ENCODE measurements around the gene MCM8.
"Not testable (repeated sequence)": the region's sequence is repeated elsewhere in the genome, so short reads cannot be mapped to it uniquely, and the experiment has no call there.

The MCM8 gene

DNA sequence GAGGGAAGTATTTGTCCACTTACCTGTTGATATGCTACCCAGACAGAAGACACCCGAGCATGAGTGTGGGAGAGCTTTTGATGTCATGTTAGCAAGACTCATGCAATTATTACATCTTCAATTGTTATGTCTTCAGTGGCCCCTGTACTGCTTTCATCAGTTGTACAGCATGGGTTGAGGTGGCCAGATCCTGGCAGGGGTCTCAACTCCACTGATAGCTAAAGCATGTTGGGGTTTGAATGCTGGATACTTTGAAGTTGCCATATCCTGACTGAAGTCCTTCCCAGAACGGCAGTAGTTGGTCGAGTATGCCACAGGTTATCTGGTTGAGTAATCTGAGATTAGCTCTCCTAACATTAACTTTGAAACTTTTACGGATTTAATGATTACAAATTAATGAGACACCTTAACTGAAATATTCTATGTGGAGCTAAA is 56.7 kb downstream of the MCM8 start:
- DNase-seq, result no peak

DNA sequence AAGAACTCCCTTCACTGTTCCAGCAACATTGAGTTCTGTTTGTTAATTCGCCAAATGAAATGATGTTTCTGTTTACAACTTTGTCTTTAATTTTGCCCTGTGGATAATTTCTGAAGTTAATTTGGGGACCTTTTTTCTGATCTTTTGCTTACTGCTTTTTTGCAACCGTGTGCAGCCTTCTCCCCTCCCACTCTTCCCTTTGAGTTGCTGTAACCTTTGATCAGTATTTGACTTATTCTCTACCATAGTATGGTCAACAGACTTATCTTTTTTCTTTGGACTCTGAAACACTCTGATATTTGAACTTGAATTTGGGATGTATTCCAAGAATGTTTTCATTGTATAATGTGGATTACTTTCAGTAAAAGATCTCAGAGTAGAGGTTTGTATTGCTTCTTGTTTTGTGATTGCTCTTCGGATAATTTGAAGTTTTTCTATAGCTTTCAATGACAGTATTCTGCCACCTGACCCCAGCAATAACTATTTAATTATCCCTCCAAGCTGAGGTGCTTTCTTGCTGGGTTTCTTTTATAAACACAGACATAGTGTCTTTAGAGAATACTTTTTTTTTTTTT is 57.2 kb downstream of the MCM8 start:
- no peak for DNase-seq

DNA sequence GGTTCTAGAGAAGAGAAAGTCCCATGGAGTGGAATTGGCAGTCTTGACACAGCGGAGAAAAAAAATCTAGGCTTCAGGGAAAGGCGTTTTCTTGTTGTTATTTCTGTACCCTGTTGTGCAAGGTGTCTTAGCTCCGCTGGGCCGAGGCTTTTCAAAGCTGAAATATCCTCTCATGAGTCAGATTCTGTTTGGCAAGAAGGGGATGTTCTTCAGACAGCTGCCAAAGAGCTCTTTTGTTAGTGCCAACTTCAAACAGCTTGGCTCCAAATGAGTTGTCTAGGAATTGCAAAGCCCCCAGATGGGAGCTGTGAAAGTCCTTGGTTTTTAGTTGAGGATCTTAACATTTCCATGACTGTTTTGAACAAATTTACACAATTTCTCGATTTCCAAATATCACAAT is 57.8 kb downstream of the MCM8 start:
- DNase-seq, result no peak

DNA sequence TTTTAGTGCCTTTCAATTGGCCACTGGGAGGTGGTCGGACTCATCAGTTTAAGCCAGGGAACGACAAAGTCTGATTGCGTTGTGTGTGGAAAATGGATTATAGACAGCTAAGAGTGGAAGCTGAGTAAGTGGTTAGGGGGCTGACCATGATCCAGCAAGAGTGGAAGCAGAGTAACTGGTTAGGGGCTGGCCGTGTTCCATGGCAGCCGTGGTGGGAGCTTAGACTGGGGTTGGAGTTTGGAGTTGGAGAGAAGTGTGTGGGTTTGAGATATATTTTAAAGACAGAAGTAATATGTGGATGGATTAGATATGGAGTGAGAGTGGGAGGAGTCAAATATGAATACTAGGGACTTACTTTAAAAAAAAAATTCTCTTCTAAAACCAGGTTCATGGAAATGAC is 61.7 kb downstream of the MCM8 start:
- no peak for DNase-seq

DNA sequence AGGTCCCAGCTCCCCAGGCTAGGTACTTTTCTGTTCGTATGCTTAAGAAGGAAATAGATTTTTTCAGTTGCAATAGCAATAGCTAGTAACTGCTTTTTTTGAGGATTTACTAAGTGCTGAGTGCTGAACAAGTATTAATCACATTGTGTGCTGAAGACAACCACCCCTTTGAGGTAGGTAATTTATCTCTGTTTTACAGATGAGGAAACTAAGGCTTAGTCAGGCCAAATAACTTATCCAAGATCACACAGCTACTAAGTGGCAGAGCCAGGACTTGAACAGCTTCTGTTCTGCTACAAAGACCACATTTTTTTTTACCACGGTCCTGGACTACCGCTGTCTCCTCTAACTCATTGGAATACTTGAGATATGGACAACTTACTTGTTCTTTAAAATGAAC is 63.6 kb downstream of the MCM8 start:
- DNase-seq, result no peak

DNA sequence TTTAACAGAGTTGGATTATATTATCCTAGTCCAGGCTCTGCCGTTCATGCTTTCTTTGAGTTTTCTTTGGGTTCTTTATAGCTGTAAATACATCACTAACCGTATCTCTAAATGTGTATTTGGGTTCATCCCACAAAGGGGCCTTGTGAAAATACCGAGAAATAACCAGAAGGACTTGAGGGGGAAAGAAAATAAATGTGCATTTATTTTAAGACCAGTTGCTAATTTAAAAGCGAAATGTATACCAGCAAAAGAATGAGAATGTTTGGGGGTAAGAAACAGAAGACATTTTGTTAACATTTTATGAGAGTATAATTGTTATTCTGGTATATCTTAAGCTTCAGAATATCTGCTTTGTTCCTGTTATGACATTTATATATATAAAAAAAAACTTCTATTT is 64.5 kb downstream of the MCM8 start:
- no peak for DNase-seq

DNA sequence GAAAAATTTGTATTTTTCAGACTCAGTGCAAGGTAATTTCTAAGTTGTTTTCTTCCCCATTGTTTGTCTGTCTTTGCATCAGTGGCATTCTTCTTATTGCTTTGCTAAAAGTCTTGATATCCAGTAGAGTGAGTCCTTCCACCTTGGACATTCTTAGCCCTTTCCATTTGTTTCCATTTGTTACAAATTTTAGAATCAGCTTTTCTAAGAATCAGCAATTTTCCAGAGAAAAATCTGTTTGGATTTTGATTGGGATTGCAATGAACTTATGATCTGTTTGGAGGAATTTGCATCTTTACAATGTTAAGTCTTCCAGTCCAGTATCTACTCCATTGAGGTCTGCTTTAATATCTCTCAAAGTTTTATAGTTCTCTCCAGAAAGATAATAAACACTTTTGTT is 67.0 kb downstream of the MCM8 start:
- DNase-seq, result no peak

DNA sequence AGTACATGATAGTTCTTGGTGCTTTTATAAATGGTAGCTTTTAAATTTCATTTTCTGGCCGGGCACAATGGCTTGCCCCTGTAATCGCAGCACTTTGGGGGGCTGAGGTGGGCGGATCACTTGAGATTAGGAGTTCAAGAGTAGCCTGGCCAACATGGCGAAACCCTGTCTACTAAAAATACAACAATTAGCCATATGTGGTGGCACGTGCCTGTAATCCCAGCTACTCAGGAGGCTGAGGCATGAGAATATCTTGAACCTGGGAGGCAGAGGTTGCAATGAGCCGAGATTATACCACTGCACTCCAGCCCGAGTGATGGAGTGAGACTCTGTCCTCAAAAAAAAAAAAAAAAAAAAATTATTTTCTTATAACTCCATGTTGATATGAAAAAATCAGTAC is 67.4 kb downstream of the MCM8 start:
- DNase-seq, result no peak

DNA sequence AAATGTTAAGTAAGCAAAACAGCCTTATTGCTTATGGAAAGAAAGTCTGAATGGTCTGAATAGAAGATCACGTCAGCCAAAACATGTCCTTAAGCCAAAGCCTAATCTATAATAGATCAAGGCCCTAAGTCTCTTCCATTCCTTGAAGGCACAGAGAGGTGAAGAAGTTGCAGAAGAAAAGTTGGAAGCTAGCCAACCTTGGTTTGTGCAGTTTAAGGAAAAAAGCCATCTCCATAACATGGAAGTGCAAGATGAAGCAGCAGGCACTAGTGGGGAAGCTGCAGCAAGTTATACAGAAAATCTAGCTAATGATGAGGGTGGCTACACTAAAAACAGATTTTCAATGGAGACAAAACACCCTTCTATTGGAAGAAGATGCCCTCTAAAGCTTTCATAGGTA is 74.3 kb downstream of the MCM8 start:
- no peak for DNase-seq

DNA sequence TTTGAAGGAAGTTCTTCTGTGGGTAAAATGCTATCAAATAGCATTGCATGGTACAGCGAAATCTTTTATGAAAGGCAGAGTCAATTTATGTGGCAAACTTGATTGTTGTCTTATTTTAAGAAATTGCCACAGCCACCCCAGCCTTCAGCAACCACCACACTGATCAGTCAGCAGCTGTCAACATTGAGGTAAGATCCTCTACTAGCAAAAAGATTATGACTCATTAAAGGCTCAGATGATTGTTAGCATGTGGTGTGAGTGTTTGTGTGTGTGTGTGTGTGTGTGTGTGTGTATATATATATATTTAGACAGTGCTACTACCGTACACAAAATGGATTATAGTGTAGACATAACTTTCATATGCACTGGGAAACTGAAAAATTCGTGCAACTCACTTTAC is 75.6 kb downstream of the MCM8 start:
- no peak for DNase-seq

DNA sequence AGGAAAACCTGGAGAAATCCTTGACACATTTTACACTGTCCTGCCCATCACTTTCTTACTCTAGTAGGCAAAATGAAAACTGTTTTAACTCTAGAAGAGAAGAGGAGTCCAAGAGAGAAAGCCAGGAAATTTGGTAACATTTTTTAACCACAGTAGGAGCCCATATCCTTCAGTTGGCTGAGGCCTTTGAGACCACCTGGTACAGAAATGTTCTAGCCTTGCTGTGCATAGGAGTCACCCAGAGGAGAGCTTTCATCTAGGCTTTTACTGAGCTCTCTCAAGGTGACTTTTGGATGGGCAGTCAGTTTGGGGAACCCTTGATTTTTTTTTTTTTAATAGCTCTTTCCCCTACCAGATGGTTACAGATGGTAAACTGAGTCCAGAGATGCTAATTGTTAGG is 78.4 kb downstream of the MCM8 start:
- DNase-seq, result no peak

DNA sequence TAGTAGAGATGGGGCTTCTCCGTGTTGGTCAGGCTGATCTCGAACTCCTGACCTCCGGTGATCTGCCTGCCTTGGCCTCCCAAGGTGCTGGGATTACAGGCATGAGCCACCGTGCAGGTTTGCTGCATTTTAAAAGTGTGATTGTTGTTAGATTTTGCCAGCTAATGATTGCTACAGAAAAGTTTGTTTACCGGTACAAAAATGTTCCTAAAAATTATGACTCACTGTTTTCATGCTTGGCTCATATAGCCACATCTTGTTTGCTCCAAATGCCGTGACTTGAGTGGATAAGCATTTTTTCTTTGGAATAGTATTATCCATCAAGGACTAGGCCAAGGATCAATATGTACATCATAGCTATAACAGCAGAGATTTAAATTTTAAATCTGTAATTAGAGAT is 79.1 kb downstream of the MCM8 start:
- no peak for DNase-seq

DNA sequence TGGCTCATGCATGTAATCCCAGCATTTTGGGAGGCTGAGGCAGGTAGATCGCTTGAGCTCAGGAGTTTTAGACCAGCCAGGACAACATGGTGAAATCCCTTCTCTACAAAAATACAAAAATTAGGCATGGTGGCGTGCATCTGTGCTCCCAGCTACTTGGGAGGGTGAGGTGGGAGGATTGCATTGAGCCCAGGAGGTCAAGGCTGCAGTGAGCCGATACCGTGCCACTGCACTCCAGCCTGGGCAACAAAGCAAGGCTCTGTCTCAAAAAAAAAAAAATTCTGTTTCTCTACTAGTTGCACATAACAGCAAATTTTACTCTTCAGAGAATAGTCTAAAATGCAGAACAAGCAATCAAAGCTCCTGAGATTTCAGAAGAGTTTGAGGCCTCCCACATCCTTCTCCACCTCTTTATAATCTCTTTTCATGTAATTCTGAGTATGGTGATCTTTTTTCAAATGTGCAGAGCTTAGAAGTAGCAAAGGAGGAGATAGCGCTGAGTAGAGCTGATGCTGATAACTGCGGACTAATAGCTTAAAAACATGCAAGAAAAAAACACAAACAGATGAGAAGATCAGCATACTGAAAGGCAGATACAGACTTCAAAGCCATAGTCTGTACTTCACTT is 80.1 kb downstream of the MCM8 start:
- no peak for DNase-seq

DNA sequence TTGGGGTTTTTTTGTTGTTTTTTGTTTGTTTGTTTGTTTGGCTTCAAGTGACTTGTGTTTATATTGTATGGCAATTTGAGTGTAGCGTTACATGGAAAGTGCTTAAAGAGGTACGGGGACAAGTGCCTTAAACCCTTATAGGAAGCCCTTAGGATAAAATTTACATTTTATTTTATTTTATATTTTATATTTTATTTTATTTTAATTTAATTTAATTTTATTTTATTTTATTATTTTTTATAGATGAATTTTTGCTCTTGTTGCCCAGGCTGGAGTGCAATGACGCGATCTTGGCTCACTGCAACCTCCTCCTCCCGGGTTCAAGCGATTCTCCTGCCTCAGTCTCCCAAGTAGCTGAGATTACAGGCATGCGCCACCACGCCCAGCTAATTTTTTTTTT is 82.5 kb downstream of the MCM8 start:
- DNase-seq, result not testable (repeated sequence)

DNA sequence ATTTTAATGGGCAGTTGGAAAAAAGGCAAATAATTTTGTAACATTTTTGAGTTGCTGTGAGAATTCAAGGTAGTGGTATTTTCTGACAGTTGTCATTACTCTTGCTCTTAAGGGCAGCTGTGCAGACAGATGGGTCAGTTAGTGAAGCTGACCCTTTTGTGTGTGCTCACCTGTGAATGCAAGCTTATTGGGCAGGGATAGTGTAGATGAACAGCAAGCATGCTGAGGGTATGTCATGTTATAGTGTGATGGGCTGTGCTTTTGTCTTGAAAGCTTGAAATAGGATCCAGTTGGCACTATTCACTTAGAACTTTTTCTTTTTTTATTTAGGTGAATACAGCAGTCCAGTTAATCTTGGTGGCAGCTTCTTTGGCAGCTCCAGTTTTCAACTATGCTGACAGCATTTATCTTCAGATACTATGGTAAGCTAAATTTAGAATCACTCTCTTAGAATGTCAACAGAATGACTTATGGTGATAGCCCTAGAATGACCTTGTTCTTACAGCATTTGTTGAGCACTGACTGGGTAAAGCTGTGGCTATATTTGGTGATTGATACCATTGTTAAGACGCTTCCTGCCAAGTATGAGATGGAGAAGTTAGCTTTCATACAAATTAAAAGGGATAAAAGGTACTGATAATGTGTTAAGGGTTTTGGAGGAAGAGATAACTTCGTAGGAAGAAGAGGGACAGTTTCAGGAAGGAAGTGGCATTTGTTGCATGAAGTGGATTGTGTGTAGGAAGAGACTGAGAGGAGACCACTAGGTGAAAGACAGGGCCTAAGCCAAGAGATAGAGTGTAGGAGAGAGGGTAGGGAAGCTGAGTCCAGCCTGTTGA is 83.9 kb downstream of the MCM8 start:
- DNase-seq, result no peak

DNA sequence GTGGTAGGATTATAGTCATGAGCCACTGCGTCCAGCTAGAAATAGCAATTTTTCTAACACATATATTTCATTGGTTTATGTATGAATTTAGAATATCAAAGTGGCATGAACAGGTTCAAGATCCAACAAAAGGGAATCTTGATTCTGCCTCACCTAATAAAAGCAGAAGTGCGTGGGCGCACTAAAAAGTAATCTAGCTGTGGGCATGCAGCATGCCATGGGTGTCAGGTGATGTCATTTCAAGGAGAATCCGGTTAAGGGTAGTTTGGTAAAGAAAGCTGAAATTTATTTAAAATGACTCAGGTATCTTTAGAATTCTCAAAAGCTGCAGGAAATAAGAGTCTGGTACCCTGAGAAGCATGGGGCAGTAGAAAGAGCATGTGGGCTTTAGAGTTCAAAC is 85.8 kb downstream of the MCM8 start:
- no peak for DNase-seq

DNA sequence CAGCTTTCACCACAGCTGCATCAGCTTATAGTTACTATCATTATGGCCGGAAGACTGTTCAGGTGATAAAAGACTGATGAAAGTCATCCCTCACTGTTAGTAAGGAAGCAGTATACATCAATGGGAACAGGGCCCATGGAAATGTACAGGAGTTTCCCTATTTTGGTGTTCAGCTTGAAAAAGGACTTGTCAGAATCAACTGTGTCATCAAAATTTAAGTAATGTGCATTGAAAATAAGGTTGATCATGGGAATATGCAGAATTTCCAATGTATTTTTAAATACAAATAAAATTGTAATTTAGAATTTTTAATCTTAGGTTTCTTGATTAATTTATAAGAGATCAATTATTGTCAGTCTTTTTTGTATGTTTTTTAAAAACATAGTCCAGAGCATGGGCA is 86.6 kb downstream of the MCM8 start:
- no peak for DNase-seq

DNA sequence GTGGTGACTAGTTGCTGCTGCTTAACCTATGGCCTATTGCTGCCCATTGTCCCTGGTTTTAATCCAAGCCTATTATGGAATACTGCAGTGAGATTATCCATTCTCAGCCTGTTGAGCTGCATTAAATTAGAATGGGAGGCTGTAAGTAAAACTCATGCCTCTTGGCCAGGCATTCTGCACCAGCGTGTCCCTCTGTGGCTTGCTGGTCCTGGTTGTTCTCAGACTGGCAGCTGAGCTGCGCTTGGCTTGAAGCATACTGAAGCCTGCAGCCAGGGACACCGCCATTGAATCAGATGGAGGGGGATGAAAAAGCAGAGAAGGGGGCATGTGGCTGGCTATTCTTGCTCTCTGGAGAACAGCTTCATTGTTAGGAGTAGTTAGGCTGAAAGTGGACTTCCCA is 87.8 kb downstream of the MCM8 start:
- DNase-seq, result no peak

DNA sequence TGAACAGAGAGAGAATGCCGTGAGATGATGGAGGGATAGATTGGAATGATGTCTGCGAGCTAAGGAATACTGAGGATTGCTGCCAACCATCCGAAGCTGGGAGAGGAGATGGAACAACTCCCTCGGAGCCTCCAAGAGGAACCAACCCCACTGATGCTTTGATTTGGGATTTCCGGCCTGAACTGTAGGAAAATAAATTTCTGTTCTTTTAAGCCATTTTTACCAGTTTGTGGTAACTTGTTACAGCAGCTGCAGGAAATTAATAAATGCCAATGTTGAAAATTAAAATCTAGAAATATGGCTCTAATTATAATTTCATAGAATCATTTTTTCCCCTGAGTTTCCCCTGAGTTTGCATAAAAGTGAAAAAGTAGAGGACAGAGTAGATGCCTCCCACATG is 89.3 kb downstream of the MCM8 start:
- no peak for DNase-seq

DNA sequence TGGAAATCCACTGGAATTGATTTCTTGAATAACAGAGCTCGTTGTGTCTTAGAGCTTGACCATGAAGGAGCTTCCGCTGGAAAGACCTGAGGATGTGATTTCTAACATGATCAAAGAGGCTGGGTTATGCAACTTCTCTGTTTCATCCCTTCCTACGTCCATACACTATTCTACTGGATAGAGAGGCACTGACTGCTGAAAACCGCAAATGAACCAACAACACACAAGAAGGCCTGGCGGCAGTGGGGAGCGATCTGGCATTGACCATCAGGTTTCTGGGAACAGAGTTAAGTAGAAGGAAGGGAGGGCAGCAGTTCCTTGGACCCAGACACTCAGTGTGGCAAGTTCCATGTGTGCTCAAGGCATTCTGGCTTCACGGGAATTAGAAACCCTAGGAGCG is 90.1 kb downstream of the MCM8 start:
- DNase-seq, result no peak

DNA sequence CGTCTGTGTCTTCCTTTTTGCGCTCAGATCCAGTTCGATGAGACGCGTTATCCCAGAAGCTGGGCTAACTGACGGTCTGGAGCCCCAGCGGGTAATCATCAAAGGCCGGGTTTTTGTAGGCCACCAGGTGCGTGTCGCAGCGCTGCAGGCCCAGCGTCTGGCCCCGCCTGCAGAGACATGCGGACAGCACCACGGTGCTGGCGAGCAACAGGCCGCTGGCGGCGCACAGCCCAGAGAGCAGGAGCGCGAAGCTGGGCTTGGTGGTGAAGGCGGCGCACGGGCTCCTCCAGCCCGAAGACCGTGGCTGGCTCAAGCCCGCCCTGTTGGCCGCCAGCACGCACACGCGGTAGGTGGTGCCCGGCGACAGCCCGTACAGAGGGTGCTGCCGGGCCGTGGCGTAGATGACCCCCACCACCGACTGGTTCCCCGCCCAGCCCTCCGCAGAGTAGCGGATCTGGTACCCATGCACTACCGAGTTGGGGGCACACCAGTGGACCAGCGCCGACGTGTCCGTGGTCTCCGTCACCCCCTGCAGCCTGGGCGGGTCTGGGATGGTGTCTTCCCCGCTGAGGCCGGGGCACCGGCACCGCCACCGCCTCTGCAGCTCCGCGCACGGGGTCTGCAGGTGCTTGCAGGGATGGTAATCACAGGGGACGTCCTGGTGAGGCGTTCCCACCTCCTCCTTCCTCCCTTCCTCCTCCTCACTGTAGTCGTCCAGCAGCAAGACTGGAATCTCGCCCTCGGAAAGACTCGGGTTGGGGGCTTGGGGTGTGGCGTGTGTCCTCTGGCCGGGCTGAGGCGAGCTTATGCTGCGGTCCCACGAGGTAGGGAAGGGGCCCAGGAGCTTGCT is 90.7 kb downstream of the MCM8 start:
- no peak for DNase-seq

DNA sequence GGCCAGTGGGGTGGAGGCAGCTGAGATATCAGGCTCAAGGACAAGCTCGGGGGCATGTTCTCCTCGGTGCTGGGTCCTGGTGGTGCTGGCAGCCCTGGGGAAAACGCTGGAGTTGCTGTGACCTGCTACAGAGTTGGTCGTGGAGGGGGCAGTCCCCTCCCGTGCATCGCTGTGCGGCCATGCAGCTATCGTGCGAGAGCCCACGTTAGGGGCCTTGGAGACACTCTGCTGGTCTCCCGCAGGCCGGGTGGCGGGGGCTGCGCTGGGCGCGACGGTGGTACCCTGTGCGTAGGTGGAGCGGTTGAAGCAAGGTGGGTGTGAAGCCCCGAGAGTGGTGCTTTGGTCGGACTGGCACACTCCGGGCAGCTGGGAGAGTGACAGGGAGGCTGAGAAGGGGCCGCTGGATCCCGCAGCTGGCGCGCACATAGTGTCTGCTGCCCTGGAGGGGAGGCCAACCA is 91.4 kb downstream of the MCM8 start:
- DNase-seq, result no peak

DNA sequence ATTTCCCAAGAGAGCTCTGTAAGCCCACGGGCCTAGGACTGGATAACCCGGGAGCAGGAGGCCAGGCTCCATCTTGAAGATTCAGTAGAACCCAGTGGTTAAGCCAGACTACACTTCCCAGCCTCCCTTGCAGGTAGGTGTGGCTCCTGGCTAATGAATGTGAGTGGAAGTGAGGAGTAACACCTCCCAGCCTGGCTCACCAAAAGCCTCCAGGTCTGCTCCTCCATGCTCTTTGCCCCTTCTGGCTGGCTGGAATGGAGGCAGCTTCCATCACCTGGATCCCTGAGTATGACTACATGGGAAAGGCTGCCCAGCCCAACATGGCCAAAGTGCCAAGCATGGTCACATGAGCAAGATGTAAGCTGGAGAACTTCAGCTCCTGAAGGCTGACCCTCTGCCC is 93.7 kb downstream of the MCM8 start:
- DNase-seq, result no peak
